Measurements from ENCODE around the gene AGTRAP. TPM values are rescaled to one million over a fixed set of nuclear protein-coding genes. Genes with fewer than 3 reads are reported as not detected.

The AGTRAP gene
- total and polyA plus RNA-seq, 9 of the 15 experiments (the other 6 are each of a cell fraction or from before 2014, with no cell fraction given): 26.8 to 105 (median 57.5) TPM

- TF ChIP-seq BRD4 (IDR thresholded peaks at IDR 0.05): no peak
- TF ChIP-seq MEF2A (IDR thresholded peaks at IDR 0.05; ENCODE audit: control insufficient read depth, low read depth, low read length): peak; percentile 87; the same call in 1 of the 2 replicates
- TF ChIP-seq ZNF707 (CRISPR knock-in tag; conservative IDR thresholded peaks at IDR 0.05): no peak
- TF ChIP-seq SFPQ (IDR thresholded peaks at IDR 0.05; ENCODE audit: low read depth, low read length): no peak
- TF ChIP-seq SNRNP70 (optimal IDR thresholded peaks at IDR 0.05; ENCODE audit: low read depth, low read length): no peak
- TF ChIP-seq SRSF3 (IDR thresholded peaks at IDR 0.05; ENCODE audit: insufficient read depth, low read length): no peak
- no peak for TF ChIP-seq HMBOX1 (IDR thresholded peaks at IDR 0.05)
- TF ChIP-seq SP1 (CRISPR knock-in tag; IDR thresholded peaks at IDR 0.05): peak; percentile 73
- TF ChIP-seq ZBTB43 (CRISPR knock-in tag; IDR thresholded peaks at IDR 0.05): no peak
- TF ChIP-seq NONO (IDR thresholded peaks at IDR 0.05; ENCODE audit: low read depth in 2 of 2, low read length in 1 of 2): no peak
- no peak for TF ChIP-seq FIP1L1 (IDR thresholded peaks at IDR 0.05; ENCODE audit: low read depth, low read length, poor library complexity, severe bottlenecking)
- TF ChIP-seq CREB3L1 (IDR thresholded peaks at IDR 0.05; ENCODE audit: borderline replicate concordance, low read depth): no peak
- no peak for TF ChIP-seq ZFPM2 (CRISPR knock-in tag; IDR thresholded peaks at IDR 0.05)
- no peak for TF ChIP-seq ZNF239 (CRISPR knock-in tag; IDR thresholded peaks at IDR 0.05)
- no peak; the same call in none of the 2 replicates for TF ChIP-seq TOE1 (IDR thresholded peaks at IDR 0.05; ENCODE audit: borderline replicate concordance)
- TF ChIP-seq TOE1 (CRISPR knock-in tag; IDR thresholded peaks at IDR 0.05; ENCODE audit: borderline replicate concordance, low read depth): no peak
- no peak; the same call in 1 of the 2 replicates for TF ChIP-seq SUPT5H (IDR thresholded peaks at IDR 0.05)
- TF ChIP-seq ZNF644 (tag; IDR thresholded peaks at IDR 0.05; ENCODE audit: low read depth): no peak
- TF ChIP-seq ZNF263 (CRISPR knock-in tag; IDR thresholded peaks at IDR 0.05; ENCODE audit: borderline replicate concordance): no peak
- no peak for TF ChIP-seq MECOM (CRISPR knock-in tag; IDR thresholded peaks at IDR 0.05)
- TF ChIP-seq HNRNPUL1 (IDR thresholded peaks at IDR 0.05; ENCODE audit: low read length): no peak
- no peak; the same call in 1 of the 2 replicates for TF ChIP-seq FOXP1 (CRISPR knock-in tag; IDR thresholded peaks at IDR 0.05)
- TF ChIP-seq HDAC2 (IDR thresholded peaks at IDR 0.05): 0 out of 2 replicates have a peak, but pooled peaks have one; percentile 44
Observed at GRCh38 chr1:11790880-11791715, 55.2 kb downstream of the AGTRAP start (continued).
